ENCODE results near the gene FRMD1.
"Not testable (repeated sequence)": the region's sequence is repeated elsewhere in the genome, so short reads cannot be mapped to it uniquely, and the experiment has no call there.

FRMD1 gene

GRCh38 chr6:168081858-168082546 is 3.0 kb upstream of the FRMD1 start:
- no peak overlapping the region for H3K27ac ChIP-seq
- no peak for DNase-seq (ENCODE audit: low read depth, low spot score)

- H3K27ac ChIP-seq = no peak overlapping the region
- no peak for DNase-seq (ENCODE audit: low read depth, low spot score)
Measured at GRCh38 chr6:168080393-168081077, 1.5 kb upstream of the FRMD1 start.

GRCh38 chr6:168078175-168078942 is 653 bp downstream of the FRMD1 start:
- no peak overlapping the region for H3K27ac ChIP-seq
- no peak for DNase-seq (ENCODE audit: low read depth, low spot score)

- DNase-seq (ENCODE audit: low read depth, low spot score) = not testable (repeated sequence)
Measured at GRCh38 chr6:168077401-168077800, 1.6 kb downstream of the FRMD1 start.

GRCh38 chr6:168075787-168076202 is 3.2 kb downstream of the FRMD1 start:
- H3K27ac ChIP-seq = no peak overlapping the region
- DNase-seq (ENCODE audit: low read depth, low spot score) = no peak

More at GRCh38 chr6:168077401-168077800, 1.6 kb downstream of the FRMD1 start:
- not testable (repeated sequence) for H3K27ac ChIP-seq

GRCh38 chr6:168075216-168075615 is 3.8 kb downstream of the FRMD1 start:
- no peak for DNase-seq (ENCODE audit: low read depth, low spot score)
- H3K27ac ChIP-seq = no peak overlapping the region

GRCh38 chr6:168073937-168074730 is 4.9 kb downstream of the FRMD1 start:
- no peak overlapping the region for H3K27ac ChIP-seq
- no peak for DNase-seq (ENCODE audit: low read depth, low spot score)

GRCh38 chr6:168072730-168073129 is 6.3 kb downstream of the FRMD1 start:
- no peak overlapping the region for H3K27ac ChIP-seq
- DNase-seq (ENCODE audit: low read depth, low spot score) = no peak

GRCh38 chr6:168072261-168072660 is 6.8 kb downstream of the FRMD1 start:
- H3K27ac ChIP-seq = no peak overlapping the region
- DNase-seq (ENCODE audit: low read depth, low spot score) = no peak

GRCh38 chr6:168071620-168072019 is 7.4 kb downstream of the FRMD1 start:
- no peak for DNase-seq (ENCODE audit: low read depth, low spot score)
- H3K27ac ChIP-seq = no peak overlapping the region

- no peak overlapping the region for H3K27ac ChIP-seq
- DNase-seq (ENCODE audit: low read depth, low spot score) = no peak
Measured at GRCh38 chr6:168070804-168071203, 8.2 kb downstream of the FRMD1 start.

GRCh38 chr6:168067081-168067759 is 11.8 kb downstream of the FRMD1 start:
- no peak for DNase-seq (ENCODE audit: low read depth, low spot score)
- no peak overlapping the region for H3K27ac ChIP-seq

GRCh38 chr6:168064226-168064807 is 14.7 kb downstream of the FRMD1 start:
- no peak for DNase-seq (ENCODE audit: low read depth, low spot score)
- H3K27ac ChIP-seq = no peak overlapping the region

GRCh38 chr6:168063431-168063830 is 15.6 kb downstream of the FRMD1 start:
- DNase-seq (ENCODE audit: low read depth, low spot score) = no peak
- no peak overlapping the region for H3K27ac ChIP-seq

GRCh38 chr6:168062346-168063289 is 16.4 kb downstream of the FRMD1 start:
- DNase-seq (ENCODE audit: low read depth, low spot score) = no peak
- H3K27ac ChIP-seq = no peak overlapping the region

GRCh38 chr6:168061269-168062210 is 17.5 kb downstream of the FRMD1 start:
- DNase-seq (ENCODE audit: low read depth, low spot score) = no peak
- no peak overlapping the region for H3K27ac ChIP-seq

- no peak for DNase-seq (ENCODE audit: low read depth, low spot score)
Measured at GRCh38 chr6:168060521-168060931, 18.5 kb downstream of the FRMD1 start.

More at GRCh38 chr6:168060521-168060931, 18.5 kb downstream of the FRMD1 start:
- H3K27ac ChIP-seq = no peak overlapping the region
